Type B pancreatic cell (in vitro differentiated cells): ENCODE data around the gene TECPR2. TPM values are rescaled to one million over a fixed set of nuclear protein-coding genes. Genes with fewer than 3 reads are reported as not detected.

Experiments used
- DNase-seq: peaks from one replicate; pipeline ENCODE4 v3.0.0; 2021; ENCODE audit warnings: mixed read lengths; ENCODE audit not compliant: unreplicated experiment; ENCODE audit errors: extremely low spot score
- H3K27ac Mint-ChIP-seq: 2 replicates; pipeline ENCODE4 v1.8.0; 2021; ENCODE audit warnings: mild to moderate bottlenecking, mixed read lengths
- H3K27me3 Mint-ChIP-seq: 2 replicates; pipeline ENCODE4 v1.8.0; 2021; ENCODE audit warnings: mixed read lengths
- H3K36me3 Mint-ChIP-seq: 2 replicates; pipeline ENCODE4 v1.8.0; 2021; ENCODE audit warnings: mixed read lengths
- H3K4me1 Mint-ChIP-seq: one replicate; pipeline ENCODE4 v1.8.0; 2021; ENCODE audit warnings: mixed read lengths; ENCODE audit not compliant: unreplicated experiment
- H3K4me3 Mint-ChIP-seq: 2 replicates; pipeline ENCODE4 v1.8.0; 2021; ENCODE audit warnings: mild to moderate bottlenecking, mixed read lengths
- H3K9me3 Mint-ChIP-seq: 2 replicates; pipeline ENCODE4 v1.8.0; 2021; ENCODE audit warnings: mixed read lengths
- total RNA-seq: library from RNA; stranded (reverse); gene quantifications from 2 replicates; pipeline ENCODE4 v1.2.1, GENCODE V29; 2021; ENCODE audit warnings: low replicate concordance
- TF ChIP-seq, protein P1 (sequence below): fragments of 200-600 bp; sonication (generic); conservative IDR thresholded peaks from 2 replicates; pipeline ENCODE4 v1.5.0; 2021; ENCODE audit warnings: antibody characterized with exemption, mild to moderate bottlenecking

Gene TECPR2
- total RNA-seq, 1 donor from 2014 or later: 25.5 TPM

DNA sequence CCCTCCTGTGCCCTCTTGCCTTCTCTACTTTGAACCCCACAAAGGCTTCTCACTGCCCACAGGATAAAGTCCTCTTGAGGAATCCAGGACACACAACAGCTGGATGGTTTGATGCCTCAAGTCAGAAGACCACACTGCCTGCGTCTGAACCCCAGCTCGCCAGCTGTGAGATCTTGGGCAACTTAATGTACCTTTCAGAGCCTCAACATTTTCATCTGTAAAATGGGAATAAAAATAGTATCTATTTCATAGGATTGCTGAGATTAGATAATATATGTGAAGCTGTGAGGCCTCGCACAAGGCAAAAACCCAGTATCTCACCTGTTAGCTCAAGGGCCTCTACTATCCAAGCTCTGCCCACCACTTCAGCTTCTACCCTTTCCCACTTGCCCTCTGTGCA is 2.4 kb upstream of the TECPR2 start:
- Mint-ChIP-seq H3K9me3 (no peaks in the 10 kb centered on the region), H3K4me1 (peaks cover 5% of the 10 kb centered on the region), H3K4me3 (peak overlapping the region; percentile 69), H3K27ac (peak overlapping the region; percentile 77), H3K27me3 (no peaks in the 10 kb centered on the region), H3K36me3 (peaks cover 9% of the 10 kb centered on the region)
- TF ChIP-seq, protein P1, sequence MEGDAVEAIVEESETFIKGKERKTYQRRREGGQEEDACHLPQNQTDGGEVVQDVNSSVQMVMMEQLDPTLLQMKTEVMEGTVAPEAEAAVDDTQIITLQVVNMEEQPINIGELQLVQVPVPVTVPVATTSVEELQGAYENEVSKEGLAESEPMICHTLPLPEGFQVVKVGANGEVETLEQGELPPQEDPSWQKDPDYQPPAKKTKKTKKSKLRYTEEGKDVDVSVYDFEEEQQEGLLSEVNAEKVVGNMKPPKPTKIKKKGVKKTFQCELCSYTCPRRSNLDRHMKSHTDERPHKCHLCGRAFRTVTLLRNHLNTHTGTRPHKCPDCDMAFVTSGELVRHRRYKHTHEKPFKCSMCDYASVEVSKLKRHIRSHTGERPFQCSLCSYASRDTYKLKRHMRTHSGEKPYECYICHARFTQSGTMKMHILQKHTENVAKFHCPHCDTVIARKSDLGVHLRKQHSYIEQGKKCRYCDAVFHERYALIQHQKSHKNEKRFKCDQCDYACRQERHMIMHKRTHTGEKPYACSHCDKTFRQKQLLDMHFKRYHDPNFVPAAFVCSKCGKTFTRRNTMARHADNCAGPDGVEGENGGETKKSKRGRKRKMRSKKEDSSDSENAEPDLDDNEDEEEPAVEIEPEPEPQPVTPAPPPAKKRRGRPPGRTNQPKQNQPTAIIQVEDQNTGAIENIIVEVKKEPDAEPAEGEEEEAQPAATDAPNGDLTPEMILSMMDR: no peak
- no peak for DNase-seq

DNA sequence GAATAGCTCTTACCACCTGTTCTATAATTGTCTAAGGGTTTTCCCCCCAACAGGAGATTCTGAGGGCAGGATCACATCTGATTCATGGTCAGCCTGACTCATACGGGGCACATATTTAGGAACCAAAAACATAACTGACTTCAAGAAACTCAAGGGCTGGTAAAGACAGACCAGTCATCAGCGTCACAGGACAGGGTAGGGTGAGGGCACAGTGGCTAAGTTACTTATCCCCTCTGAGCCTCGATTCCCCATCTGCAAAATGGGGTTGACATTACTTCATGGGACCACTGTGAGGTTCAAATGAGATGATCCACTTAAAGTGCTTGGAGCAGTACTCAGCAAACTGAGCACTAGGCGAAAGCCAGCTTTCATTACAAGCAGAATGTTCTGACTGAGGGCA is 657 bp upstream of the TECPR2 start:
- Mint-ChIP-seq H3K4me3 (peak overlapping the region; percentile 96), H3K36me3 (peaks cover 4% of the 10 kb centered on the region), H3K27ac (peak overlapping the region; percentile 93), H3K4me1 (peaks cover 5% of the 10 kb centered on the region), H3K9me3 (no peaks in the 10 kb centered on the region), H3K27me3 (no peaks in the 10 kb centered on the region)
- TF ChIP-seq, protein P1: no peak
- no peak for DNase-seq

DNA sequence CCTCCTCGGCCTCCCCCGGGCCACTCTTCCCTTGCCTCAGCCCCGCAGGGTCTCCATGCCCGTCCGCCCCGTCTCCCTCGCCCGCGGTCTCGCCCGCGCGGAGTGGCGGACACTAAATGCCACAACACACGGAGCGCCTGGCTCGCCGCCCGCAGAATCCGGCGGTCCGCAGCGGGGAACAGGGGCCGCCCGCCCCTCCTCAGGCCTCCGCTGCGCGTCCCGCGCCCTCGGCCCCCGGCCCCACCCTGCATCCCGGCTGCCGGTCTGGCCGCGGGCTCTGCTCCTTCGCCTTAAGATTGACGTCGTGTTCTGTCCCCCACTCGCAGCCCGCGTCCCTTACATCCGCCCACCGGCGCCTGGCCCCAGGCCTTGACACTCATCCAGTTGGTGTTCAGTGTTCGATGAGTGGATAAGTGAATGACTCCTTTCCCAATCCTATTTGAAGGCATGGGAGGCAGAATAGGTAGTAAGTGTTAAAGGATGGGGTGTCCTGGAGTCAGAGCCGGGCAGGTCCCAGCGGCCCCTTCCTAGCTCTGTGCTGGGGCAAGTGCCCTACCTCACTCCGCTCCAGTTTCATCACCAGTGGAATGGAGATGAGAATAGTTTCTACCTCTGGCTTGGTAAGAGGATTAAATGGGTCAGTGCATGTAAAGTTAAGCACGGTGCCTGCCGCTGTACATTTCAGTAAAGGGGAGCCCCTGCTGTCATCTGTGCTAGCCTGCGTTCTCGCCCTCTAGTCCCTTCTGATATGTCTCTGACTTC is 622 bp downstream of the TECPR2 start:
- H3K27me3 Mint-ChIP-seq: no peaks in the 10 kb centered on the region
- H3K4me1 Mint-ChIP-seq: peaks cover 5% of the 10 kb centered on the region
- TF ChIP-seq, protein P1: no peak
- peaks cover 3% of the 10 kb centered on the region for H3K36me3 Mint-ChIP-seq
- H3K4me3 Mint-ChIP-seq: no peak overlapping the region
- DNase-seq: no peak
- peak overlapping the region; percentile 92 for H3K27ac Mint-ChIP-seq
- no peaks in the 10 kb centered on the region for H3K9me3 Mint-ChIP-seq

DNA sequence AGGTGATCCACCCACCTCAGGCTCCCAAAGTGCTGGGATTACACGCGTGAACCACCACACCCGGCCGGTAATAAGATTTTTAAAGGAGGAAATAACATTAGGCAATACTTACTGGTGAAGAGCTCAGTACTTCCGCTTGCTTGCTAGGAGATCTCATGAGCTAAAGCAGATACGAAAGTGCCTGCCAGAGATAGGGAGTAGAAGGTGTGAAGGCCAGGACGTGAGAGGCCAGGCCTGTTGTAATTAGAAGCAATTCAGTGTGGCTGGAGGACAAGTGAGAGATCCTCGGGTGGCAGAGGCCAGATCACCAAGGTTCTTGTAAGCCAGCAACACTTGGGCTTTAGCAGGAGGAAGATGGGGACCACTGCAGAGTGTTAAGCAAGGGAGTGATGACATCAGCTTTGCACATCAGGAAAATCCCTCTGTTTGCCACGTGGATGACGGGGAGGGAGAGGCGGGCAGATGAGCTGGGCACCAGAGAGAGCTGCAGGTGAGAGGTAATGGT is 7.6 kb downstream of the TECPR2 start:
- Mint-ChIP-seq H3K9me3 (no peaks in the 10 kb centered on the region), H3K4me3 (no peak overlapping the region), H3K36me3 (peaks cover 7% of the 10 kb centered on the region), H3K4me1 (peaks cover 5% of the 10 kb centered on the region), H3K27me3 (no peaks in the 10 kb centered on the region), H3K27ac (no peak overlapping the region)
- TF ChIP-seq, protein P1: no peak
- DNase-seq: no peak

DNA sequence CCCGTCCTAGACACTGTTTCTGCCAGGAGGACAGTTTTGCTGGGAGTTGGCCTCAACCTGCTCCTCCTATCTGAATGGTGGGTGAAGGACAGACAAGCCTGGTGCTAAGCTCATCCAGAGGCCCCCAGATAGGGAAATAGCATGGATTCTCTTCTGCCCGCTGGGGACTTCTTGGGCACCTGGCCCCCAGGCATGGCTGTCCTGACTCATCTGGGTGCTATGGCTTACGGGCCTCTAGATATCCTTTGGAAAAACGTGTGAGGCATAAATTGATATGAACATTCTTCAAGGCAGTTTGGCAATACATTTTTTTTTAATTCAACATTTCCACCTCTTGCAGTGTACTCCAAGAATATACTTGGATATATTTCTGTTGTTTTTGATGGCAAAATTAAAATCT is 8.6 kb downstream of the TECPR2 start:
- Mint-ChIP-seq H3K36me3 (peaks cover 10% of the 10 kb centered on the region), H3K27me3 (no peaks in the 10 kb centered on the region), H3K4me1 (peaks cover 5% of the 10 kb centered on the region), H3K9me3 (no peaks in the 10 kb centered on the region), H3K4me3 (no peak overlapping the region), H3K27ac (no peak overlapping the region)
- TF ChIP-seq, protein P1: no peak
- no peak for DNase-seq
